ENCODE data around the gene FHL1. TPM values are rescaled to one million over a fixed set of nuclear protein-coding genes. Genes with fewer than 3 reads are reported as not detected.
"Not testable (repeated sequence)": the region's sequence is repeated elsewhere in the genome, so short reads cannot be mapped to it uniquely, and the experiment has no call there.

Gene FHL1
- total RNA-seq, 1 donor from 2014 or later = 10.6 TPM

DNA sequence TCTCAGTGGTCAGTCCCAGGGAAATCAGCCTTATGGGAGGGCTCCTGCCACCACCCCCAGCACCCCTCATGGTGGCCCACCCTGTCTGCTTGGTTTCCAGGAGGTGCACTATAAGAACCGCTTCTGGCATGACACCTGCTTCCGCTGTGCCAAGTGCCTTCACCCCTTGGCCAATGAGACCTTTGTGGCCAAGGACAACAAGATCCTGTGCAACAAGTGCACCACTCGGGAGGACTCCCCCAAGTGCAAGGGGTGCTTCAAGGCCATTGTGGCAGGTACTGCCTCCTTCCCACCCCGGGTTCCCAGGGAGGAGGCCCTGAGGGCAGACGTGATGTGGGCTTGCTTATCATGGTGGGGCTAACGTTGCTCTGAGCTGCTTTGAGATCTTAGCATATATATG is 59.6 kb downstream of the FHL1 start:
- ATAC-seq = no peak

GRCh38 chrX:136207546-136207945 is 60.2 kb downstream of the FHL1 start:
- ATAC-seq (no peak), DNase-seq (ENCODE audit: low spot score) (no peak)

More for the DNA sequence above, 59.6 kb downstream of the FHL1 start:
- DNase-seq (ENCODE audit: low spot score) = no peak

- DNase-seq (ENCODE audit: low spot score) (peak; percentile 49), ATAC-seq (peak; percentile 88)
Measured at GRCh38 chrX:136209016-136209738, 61.8 kb downstream of the FHL1 start.

DNA sequence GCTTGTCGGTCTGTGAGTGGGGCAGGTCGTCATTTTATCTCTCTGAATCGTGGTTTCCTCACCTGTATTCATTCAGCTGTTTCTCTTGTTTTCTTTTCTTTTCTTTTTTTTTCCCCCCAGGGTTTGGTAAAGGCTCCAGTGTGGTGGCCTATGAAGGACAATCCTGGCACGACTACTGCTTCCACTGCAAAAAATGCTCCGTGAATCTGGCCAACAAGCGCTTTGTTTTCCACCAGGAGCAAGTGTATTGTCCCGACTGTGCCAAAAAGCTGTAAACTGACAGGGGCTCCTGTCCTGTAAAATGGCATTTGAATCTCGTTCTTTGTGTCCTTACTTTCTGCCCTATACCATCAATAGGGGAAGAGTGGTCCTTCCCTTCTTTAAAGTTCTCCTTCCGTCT is 62.4 kb downstream of the FHL1 start:
- ATAC-seq (no peak), DNase-seq (ENCODE audit: low spot score) (no peak)

- no peak for ATAC-seq
- no peak for DNase-seq (ENCODE audit: low spot score)
Measured at GRCh38 chrX:136210243-136210642, 62.9 kb downstream of the FHL1 start.

DNA sequence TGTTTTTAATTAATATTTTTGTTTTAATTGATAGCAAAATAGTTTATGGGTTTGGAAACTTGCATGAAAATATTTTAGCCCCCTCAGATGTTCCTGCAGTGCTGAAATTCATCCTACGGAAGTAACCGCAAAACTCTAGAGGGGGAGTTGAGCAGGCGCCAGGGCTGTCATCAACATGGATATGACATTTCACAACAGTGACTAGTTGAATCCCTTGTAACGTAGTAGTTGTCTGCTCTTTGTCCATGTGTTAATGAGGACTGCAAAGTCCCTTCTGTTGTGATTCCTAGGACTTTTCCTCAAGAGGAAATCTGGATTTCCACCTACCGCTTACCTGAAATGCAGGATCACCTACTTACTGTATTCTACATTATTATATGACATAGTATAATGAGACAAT is 63.5 kb downstream of the FHL1 start:
- DNase-seq (ENCODE audit: low spot score) = no peak
- ATAC-seq = no peak

GRCh38 chrX:136211766-136212556 is 64.6 kb downstream of the FHL1 start:
- DNase-seq (ENCODE audit: low spot score) = no peak
- ATAC-seq = no peak

GRCh38 chrX:136212557-136213111 is 65.3 kb downstream of the FHL1 start:
- DNase-seq (ENCODE audit: low spot score) (no peak), ATAC-seq (no peak)

GRCh38 chrX:136214551-136214950 is 67.2 kb downstream of the FHL1 start:
- DNase-seq (ENCODE audit: low spot score) = no peak
- no peak for ATAC-seq

GRCh38 chrX:136215559-136215958 is 68.2 kb downstream of the FHL1 start:
- no peak for DNase-seq (ENCODE audit: low spot score)
- no peak for ATAC-seq

DNA sequence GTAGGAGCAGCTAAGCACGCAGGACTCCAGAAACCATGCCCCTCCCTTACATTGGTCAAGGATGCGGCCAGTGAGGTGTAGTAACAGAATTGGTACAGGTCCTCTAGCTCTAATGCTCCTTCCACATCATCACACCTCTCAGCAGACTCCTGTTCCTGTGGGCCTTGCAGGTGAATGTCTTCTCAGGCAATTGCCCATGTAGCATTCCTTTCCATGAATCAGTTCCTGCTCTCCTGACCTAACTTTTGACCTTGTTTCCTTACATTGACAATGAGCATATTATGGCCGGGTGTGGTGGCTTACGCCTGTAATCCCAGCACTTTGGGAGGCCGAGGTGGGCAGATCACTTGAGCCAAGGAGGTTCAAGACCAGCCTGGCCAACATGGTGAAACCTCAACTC is 72.6 kb downstream of the FHL1 start:
- ATAC-seq (no peak), DNase-seq (ENCODE audit: low spot score) (no peak)

- no peak for DNase-seq (ENCODE audit: low spot score)
- ATAC-seq = no peak
Measured at GRCh38 chrX:136220540-136220939, 73.2 kb downstream of the FHL1 start.

DNA sequence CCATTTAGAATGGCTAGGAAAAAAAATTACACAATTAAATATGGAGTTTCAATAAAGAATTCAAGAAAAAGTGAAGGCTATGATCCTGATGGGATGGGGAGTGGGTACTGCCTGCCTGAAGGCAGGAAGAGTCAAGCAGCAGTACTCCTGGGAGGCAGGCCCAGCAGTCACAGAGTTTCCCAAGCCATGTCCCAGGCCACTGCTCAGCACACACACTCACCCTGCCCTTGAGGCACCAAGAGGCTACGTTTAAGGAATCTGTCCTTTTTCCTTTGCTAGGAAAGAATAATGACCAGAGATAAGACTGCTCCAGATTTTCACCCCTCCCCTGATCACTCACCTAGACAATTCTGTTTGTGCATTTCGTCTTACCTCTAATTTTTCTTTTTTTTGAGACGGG is 73.6 kb downstream of the FHL1 start:
- ATAC-seq = no peak
- DNase-seq (ENCODE audit: low spot score) = no peak

GRCh38 chrX:136221851-136222513 is 74.6 kb downstream of the FHL1 start:
- ATAC-seq (no peak), DNase-seq (ENCODE audit: low spot score) (no peak)

DNA sequence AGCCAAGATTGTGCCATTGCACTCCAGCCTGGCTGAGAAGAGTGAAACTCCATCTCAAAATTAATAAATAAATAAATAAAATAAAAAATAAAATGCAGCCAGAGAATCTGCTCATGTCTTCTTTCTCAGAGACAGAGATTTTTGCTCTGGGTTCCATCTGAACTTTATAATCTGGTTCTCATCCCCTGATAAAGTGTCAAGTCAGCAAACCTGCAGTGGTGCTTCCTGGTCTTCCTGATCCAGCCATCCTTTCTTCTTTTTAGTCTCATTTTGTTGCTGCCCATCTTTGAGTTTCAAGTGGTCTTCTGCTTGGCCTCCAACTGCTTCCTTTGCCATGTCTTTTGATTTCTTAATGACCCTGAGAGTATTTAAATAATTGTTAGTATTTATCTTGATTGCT is 79.7 kb downstream of the FHL1 start:
- ATAC-seq = no peak

GRCh38 chrX:136227948-136228838 is 80.9 kb downstream of the FHL1 start:
- no peak for DNase-seq (ENCODE audit: low spot score)
- ATAC-seq = no peak

More for the DNA sequence above, 79.7 kb downstream of the FHL1 start:
- DNase-seq (ENCODE audit: low spot score) = no peak

- ATAC-seq (no peak), DNase-seq (ENCODE audit: low spot score) (no peak)
Measured at GRCh38 chrX:136228839-136229207, 81.5 kb downstream of the FHL1 start.

DNA sequence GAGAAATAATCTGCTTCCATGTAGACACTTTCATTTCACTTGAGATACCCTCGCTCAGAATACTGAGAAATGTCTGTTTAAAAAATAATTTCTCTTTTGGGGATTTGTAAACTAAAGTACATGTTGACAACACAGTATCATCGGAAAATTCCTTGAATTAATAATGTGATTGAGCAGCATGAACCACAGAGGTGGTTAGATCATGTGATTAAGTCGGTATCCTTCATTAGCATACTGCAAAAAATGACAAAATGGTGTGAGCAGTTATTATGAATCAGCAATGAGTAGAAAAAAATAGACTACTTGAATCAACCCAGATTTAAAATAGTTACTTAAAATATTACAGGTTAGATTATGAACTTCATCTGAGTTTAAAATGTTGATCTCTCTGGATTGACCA is 89.7 kb downstream of the FHL1 start:
- no peak for DNase-seq (ENCODE audit: low spot score)
- ATAC-seq = no peak

DNA sequence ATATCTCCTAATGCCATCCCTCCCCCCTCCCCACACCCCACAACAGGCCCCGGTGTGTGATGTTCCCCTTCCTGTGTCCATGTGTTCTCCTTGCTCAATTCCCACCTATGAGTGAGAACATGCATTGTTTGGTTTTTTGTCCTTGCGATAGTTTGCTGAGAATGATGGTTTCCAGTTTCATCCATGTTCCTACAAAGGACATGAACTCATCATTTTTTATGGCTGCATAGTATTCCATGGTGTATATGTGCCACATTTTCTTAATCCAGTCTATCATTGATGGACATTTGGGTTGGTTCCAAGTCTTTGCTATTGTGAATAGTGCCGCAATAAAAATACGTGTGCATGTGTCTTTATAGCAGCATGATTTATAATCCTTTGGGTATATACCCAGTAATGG is 90.5 kb downstream of the FHL1 start:
- not testable (repeated sequence) for ATAC-seq; DNase-seq (ENCODE audit: low spot score)

DNA sequence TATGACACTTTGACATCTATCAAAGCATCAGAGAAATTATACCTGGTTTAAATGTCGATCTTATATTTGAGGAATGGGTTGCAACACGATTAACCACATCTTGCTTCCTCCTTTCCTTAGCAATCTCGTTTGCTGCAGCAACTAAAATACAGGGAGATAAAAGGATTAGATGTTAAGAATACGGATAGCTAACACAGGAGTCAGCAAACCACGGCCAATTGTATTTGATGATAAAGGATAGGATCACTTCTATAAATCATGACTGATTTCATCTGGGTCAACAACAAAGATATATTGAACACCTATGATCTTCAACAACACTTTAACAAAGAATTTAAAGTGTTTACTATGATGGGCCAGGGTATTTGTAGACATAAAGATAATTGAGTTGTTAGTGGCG is 98.9 kb downstream of the FHL1 start:
- no peak for ATAC-seq
- DNase-seq (ENCODE audit: low spot score) = no peak

Data from left lobe of liver (tissue), 2 donors.